T-helper 22 cell (primary cell): ENCODE measurements around the gene HSPA12B.

Experiments used
- DNase-seq: peaks from one replicate; pipeline ENCODE4 v3.0.0-alpha.2; 2020; ENCODE audit warnings: low read depth

HSPA12B gene

GRCh38 chr20:3729811-3730540, 2.5 kb upstream of the HSPA12B start:
- no peak for DNase-seq

DNA sequence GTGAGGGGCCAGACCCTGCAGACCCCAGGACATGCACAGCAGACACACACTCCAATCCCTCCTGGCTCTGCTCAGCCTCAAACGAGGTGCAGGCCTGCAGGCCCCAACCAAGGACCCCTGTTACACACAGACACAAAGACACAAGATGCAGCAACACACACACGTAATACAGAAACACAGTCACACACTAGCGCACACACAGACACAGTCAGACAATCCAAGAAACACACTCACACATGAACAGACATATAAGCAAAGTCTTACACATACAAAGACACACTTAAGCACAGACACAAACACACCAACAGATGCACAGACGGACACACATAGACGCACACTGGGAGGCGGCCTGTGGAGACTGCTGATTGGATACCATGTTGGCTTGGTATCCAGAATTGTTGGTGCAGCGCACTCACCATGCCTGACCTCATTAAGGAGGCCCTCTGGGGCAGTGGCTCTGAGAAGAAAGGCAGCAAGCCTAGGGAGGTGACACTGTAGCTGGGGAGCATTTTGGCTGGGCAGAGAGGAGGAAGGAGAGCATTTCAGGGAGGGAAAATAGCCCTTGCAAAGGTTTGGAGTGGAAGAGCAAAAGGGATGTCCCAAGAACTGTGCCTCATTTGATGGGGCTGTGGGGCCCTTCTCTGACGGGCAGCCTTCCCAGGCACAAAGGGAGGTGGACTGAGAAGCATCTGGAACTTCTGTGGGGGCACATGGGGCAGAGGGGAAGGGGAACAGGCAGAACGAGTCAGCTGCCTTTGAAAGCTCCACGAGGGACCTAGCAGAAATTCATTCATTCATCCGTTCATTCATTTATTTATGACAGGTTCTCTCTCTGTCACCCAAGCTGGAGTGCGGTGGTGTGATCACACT, 1.4 kb upstream of the HSPA12B start:
- DNase-seq, result no peak

DNA sequence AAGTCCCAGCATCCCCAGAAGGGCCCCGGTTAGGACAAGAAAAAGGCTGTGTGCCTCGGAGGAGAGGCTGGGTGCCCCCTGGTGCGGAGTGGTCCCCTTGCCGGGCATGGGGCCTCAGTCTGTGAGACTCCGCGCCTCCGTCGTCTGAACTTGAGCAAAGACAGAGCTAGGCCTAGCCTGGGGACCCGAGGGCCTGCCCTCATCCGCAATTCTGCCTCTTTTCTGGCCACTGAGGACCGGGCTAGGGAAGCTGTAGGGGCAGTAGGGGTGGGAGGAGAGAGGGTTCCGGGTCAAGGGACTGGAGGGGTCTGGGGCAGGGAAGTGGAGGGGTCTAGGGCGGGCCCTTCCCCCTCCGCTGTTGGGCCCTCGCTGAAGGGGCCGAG, 550 bp upstream of the HSPA12B start:
- no peak for DNase-seq

DNA sequence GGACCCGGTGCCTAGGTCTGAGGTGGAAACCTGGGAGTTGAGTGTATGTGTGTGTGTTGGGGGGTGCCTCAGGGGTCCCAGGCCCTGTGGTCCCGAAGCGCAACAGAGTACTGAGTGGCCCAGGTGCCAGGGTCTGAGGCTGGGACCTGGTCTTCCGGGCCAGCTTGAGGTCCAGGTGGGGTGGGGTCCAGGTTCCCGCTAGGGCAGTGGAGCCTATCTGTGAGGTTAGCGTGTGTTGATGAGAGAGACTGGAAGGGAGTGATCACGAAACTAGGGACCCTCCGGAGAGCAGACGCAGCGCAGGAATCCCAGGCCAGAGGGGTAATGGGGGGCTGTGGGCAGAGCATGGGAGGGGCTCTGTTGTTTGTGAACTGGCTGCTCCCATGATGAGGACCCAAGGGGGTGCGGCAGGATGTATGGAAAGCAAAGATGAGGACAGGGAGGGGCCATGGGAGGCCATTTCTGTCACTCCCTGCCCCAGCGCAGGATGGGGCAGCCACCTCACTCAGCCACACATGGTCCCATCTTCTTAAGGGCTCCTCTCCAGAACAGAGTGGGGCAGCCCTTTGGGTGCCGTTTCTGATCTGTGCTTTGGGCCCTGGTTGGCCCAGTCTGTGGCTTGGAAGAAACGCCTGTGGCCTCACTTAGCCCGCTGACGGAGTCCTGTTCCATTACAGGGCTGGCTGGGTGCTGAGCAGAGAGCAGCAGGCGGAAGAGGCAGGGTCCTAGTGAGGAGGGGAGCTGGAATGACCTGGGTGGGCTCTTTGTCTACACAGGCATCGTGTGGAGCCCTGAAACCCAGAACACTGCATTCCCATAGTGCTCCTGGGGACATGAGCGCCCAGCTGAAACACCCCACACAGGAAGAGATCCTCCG, 872 bp downstream of the HSPA12B start:
- DNase-seq, result no peak

DNA sequence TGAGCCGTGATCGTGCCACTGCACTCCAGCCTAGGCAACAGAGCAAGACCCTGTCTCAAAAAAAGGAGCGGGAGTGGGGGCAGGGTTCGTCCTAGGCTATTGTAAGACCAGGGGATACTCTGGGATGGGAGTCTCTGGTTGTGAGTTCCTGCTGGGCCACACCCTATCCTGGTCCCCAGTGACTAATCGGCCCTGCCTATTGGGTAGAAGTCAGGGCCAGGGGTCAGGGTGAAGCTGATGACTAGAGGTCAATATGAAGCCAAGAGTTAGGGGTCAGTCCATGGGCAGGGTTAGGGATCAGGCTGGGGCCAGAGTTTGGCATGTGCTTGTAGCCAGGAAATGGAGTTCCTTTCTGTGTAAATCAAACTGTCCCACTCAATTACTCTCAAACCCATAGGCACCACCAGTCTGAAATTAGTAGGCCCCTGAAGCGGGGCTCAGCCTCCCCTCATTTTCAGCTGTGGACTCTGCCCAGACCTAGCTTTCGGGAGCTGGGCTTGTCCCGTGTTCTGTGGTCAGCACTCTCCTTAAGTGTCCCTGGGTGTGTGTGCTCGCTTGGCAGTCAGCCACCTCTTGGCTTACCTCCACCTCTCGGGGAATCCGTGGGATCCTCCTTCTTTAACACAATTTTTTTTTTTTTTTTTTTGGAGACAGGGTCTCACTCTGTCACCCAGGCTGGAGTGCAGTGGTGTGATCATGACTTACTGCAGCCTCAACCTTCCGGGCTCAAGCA, 1.8 kb downstream of the HSPA12B start:
- no peak for DNase-seq

- no peak for DNase-seq
These were observed 3.3 kb downstream of the HSPA12B start for GRCh38 chr20:3735768-3736167.

- DNase-seq, result no peak
These were observed 5.9 kb downstream of the HSPA12B start for GRCh38 chr20:3738111-3739053.

DNA sequence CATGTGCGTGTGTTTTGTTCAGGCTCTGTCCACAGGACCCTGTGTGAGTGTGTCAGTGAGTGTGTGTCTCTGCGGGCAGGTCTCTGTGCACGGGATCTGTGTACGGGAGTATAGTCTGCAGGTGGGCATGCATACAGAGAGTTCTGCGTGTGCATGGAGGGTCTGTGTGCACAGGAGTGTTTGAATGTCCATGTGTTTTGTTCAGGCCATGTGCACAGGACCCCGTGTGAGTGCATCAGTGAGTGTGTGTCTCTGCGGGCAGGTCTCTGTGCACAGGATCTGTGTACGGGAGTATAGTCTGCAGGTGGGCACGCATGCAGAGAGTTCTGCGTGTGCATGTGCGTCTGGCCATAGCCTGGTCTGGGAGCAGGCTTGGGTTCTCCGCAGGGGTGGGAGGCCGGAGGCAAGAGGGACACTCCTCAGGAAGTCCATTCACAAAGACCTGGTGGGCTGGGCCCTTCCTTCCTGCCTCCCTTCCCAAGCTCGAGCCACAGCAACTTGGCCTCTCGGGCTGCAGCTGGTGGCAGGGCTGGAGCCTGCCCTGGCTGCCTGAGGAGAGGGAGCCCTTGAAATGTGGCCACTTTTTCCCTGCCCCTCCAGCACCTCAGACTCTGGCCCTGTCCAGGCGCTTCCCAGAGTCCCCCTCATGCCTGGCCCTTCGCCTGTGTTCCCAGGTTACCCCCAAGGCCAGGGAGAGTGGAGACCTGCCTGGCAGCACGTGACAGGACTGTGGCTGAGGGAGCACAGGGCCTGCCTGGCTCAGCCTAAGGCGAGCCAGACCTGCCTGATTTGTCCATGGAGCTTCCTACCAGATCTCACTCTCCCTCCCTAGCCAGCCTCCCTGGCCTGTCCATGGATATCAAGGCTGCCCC, 6.8 kb downstream of the HSPA12B start:
- DNase-seq, result no peak

DNA sequence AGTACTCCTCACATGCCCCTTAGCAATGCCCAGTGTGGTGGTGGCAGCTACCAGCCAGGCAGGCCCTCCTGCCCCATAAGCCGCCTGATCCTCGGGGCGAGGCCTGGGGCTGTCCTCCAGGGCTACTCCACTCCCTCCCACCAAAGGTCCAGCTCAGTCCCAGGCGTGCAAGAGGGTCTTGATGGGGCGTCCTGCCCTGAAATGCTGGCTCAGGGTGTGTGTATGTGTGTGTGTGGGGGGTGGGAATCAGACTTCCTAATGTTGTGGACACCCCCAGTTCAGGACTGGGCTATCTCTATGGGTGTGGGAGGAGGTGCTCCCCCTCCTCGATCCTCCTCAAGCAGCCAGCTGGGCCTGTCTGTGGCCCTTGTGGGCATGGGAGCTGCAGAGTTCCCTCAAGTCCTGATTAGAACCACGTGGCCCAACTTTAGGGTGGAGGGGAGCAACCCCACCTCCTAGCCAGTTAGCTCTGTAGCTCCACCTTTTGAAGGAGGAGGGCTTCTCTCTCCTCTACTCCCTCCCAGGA, 7.5 kb downstream of the HSPA12B start:
- no peak for DNase-seq

- DNase-seq, result no peak
These were observed 8.3 kb downstream of the HSPA12B start for GRCh38 chr20:3740615-3741301.

GRCh38 chr20:3741836-3742458, 9.5 kb downstream of the HSPA12B start:
- no peak for DNase-seq

GRCh38 chr20:3743251-3743650, 10.8 kb downstream of the HSPA12B start:
- DNase-seq, result no peak

DNA sequence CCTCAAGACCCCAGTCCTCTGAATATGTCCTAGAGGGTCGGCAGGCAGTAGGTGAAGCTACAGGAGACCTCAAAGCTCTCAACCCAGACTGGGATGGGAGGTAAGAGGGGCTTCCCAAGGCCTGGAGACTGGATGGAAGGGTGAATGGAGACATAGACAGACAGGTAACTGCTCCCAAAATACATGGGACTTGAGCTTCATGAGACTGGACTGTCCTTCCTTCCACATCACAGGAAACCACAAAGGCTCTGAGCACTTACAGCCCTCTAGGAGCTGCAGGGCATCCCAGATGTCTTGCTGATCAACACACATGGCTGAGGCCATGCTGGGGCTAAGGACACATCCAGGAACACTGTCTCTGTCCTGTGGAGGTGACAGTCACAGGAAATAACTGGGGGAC, 11.6 kb downstream of the HSPA12B start:
- DNase-seq, result no peak

GRCh38 chr20:3744806-3745685, 12.6 kb downstream of the HSPA12B start:
- DNase-seq, result peak; percentile 74

- DNase-seq, result no peak
These were observed 13.2 kb downstream of the HSPA12B start for GRCh38 chr20:3745686-3746173.

GRCh38 chr20:3747471-3747870, 15.0 kb downstream of the HSPA12B start:
- DNase-seq, result no peak

DNA sequence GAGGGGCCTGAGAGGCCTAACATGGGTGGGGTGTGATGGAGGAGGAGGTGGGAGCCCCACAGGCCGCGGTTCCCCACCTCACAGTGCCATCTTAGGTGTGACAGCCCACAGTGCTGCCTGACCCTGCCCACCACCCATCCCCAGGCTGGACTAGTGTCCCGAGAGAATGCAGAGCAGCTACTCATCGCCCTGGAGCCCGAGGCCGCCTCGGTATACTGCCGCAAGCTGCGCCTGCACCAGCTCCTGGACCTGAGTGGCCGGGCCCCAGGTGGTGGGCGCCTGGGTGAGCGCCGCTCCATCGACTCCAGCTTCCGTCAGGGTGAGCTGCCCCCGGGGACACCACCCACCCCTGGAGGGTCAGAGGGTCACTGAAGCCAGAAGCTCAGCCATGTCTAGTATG, 15.6 kb downstream of the HSPA12B start:
- DNase-seq, result no peak
